Activated naive CD8-positive, alpha-beta T cell treated with anti-CD3 and anti-CD28 coated beads for 36 hours (primary cell): ENCODE data around the gene HOXB3. TPM values are rescaled to one million over a fixed set of nuclear protein-coding genes. Genes with fewer than 3 reads are reported as not detected.
A peak's percentile ranks its signal among the peaks of the same experiment; 100 is the strongest.

Experiments
- DNase-seq: peaks from one replicate; pipeline ENCODE4 v3.0.0; 2021
- H3K27ac Mint-ChIP-seq: one replicate; pipeline ENCODE4 v1.8.0; 2022; ENCODE audit warnings: mild to moderate bottlenecking, moderate library complexity, mixed read lengths
- H3K27me3 Mint-ChIP-seq: one replicate; pipeline ENCODE4 v1.8.0; 2022; ENCODE audit warnings: mild to moderate bottlenecking, mixed read lengths
- H3K36me3 Mint-ChIP-seq: one replicate; pipeline ENCODE4 v1.8.0; 2021; ENCODE audit warnings: mild to moderate bottlenecking, mixed read lengths
- H3K4me1 Mint-ChIP-seq: one replicate; pipeline ENCODE4 v1.8.0; 2021; ENCODE audit warnings: mixed read lengths
- H3K4me3 Mint-ChIP-seq: one replicate; pipeline ENCODE4 v1.8.0; 2022; ENCODE audit warnings: mild to moderate bottlenecking, moderate library complexity, mixed read lengths
- H3K9me3 Mint-ChIP-seq: one replicate; pipeline ENCODE4 v1.8.0; 2022; ENCODE audit warnings: mixed read lengths
- total RNA-seq, 2 experiments: library from RNA; stranded (reverse); gene quantifications; one replicate each; pipeline ENCODE4 v1.2.3, GENCODE V29; 2021

HOXB3 gene
- total RNA-seq, 2 experiments from 2014 or later: 1.4 to 2.0 TPM

GRCh38 chr17:48619826-48620449 lies 29.9 kb upstream of the HOXB3 start:
- H3K27me3 Mint-ChIP-seq: peaks cover 97% of the 10 kb centered on the region
- peak overlapping the region; percentile 4 for H3K4me3 Mint-ChIP-seq
- peaks cover 24% of the 10 kb centered on the region for H3K4me1 Mint-ChIP-seq
- no peaks in the 10 kb centered on the region for H3K36me3 Mint-ChIP-seq
- H3K9me3 Mint-ChIP-seq: no peaks in the 10 kb centered on the region
- no peak for DNase-seq
- H3K27ac Mint-ChIP-seq: no peak overlapping the region

GRCh38 chr17:48618256-48618896 lies 28.3 kb upstream of the HOXB3 start:
- DNase-seq: peak; percentile 80
- no peaks in the 10 kb centered on the region for H3K9me3 Mint-ChIP-seq
- peaks cover 99% of the 10 kb centered on the region for H3K27me3 Mint-ChIP-seq
- H3K36me3 Mint-ChIP-seq: no peaks in the 10 kb centered on the region
- peaks cover 35% of the 10 kb centered on the region for H3K4me1 Mint-ChIP-seq
- H3K27ac Mint-ChIP-seq: no peak overlapping the region
- peak overlapping the region; percentile 41 for H3K4me3 Mint-ChIP-seq

GRCh38 chr17:48617471-48618255 lies 27.6 kb upstream of the HOXB3 start:
- Mint-ChIP-seq H3K36me3 (no peaks in the 10 kb centered on the region), H3K4me1 (peaks cover 39% of the 10 kb centered on the region), H3K27ac (no peak overlapping the region), H3K27me3 (peaks cover 97% of the 10 kb centered on the region), H3K4me3 (no peak overlapping the region), H3K9me3 (no peaks in the 10 kb centered on the region)
- DNase-seq: no peak

GRCh38 chr17:48616717-48617470 lies 26.9 kb upstream of the HOXB3 start:
- no peak for DNase-seq
- no peak overlapping the region for H3K27ac Mint-ChIP-seq
- no peaks in the 10 kb centered on the region for H3K9me3 Mint-ChIP-seq
- H3K4me3 Mint-ChIP-seq: no peak overlapping the region
- no peaks in the 10 kb centered on the region for H3K36me3 Mint-ChIP-seq
- peaks cover 44% of the 10 kb centered on the region for H3K4me1 Mint-ChIP-seq
- peaks cover 98% of the 10 kb centered on the region for H3K27me3 Mint-ChIP-seq

- no peaks in the 10 kb centered on the region for H3K36me3 Mint-ChIP-seq
- H3K4me3 Mint-ChIP-seq: no peak overlapping the region
- H3K9me3 Mint-ChIP-seq: no peaks in the 10 kb centered on the region
- peaks cover 51% of the 10 kb centered on the region for H3K4me1 Mint-ChIP-seq
- DNase-seq: no peak
- H3K27ac Mint-ChIP-seq: no peak overlapping the region
- peaks cover 98% of the 10 kb centered on the region for H3K27me3 Mint-ChIP-seq
Observed at GRCh38 chr17:48615963-48616716, 26.1 kb upstream of the HOXB3 start.

GRCh38 chr17:48615047-48615962 lies 25.3 kb upstream of the HOXB3 start, which contains the start of gene HOXB8:
HOXB8 (minus strand) TSS chr17:48615292; CDS start chr17:48614704, 588 bp downstream.
- Mint-ChIP-seq H3K4me1 (peaks cover 55% of the 10 kb centered on the region), H3K4me3 (peak within 1 kb of the TSS; percentile 40), H3K9me3 (no peaks in the 10 kb centered on the region), H3K27me3 (peaks cover 95% of the 10 kb centered on the region), H3K27ac (no peak within 1 kb of the TSS), H3K36me3 (no peaks in the 10 kb centered on the region)
- no peak for DNase-seq

GRCh38 chr17:48613862-48614694 lies 24.0 kb upstream of the HOXB3 start:
- Mint-ChIP-seq H3K27ac (no peak overlapping the region), H3K36me3 (no peaks in the 10 kb centered on the region), H3K27me3 (peaks cover 92% of the 10 kb centered on the region), H3K4me3 (peak overlapping the region; percentile 40), H3K9me3 (no peaks in the 10 kb centered on the region), H3K4me1 (peaks cover 51% of the 10 kb centered on the region)
- no peak for DNase-seq

- Mint-ChIP-seq H3K4me3 (peak overlapping the region; percentile 73), H3K9me3 (no peaks in the 10 kb centered on the region), H3K27me3 (peaks cover 92% of the 10 kb centered on the region), H3K36me3 (no peaks in the 10 kb centered on the region), H3K27ac (no peak overlapping the region), H3K4me1 (peaks cover 43% of the 10 kb centered on the region)
- DNase-seq: peak; percentile 55
Observed at GRCh38 chr17:48612854-48613691, 23.0 kb upstream of the HOXB3 start.

- peaks cover 92% of the 10 kb centered on the region for H3K27me3 Mint-ChIP-seq
- no peaks in the 10 kb centered on the region for H3K9me3 Mint-ChIP-seq
- no peak for DNase-seq
- H3K36me3 Mint-ChIP-seq: no peaks in the 10 kb centered on the region
- no peak overlapping the region for H3K27ac Mint-ChIP-seq
- peak overlapping the region; percentile 71 for H3K4me3 Mint-ChIP-seq
- H3K4me1 Mint-ChIP-seq: peaks cover 43% of the 10 kb centered on the region
Observed at GRCh38 chr17:48612456-48612853, 22.4 kb upstream of the HOXB3 start.

- peaks cover 92% of the 10 kb centered on the region for H3K27me3 Mint-ChIP-seq
- no peaks in the 10 kb centered on the region for H3K36me3 Mint-ChIP-seq
- no peak overlapping the region for H3K27ac Mint-ChIP-seq
- H3K4me3 Mint-ChIP-seq: peak overlapping the region; percentile 89
- peaks cover 40% of the 10 kb centered on the region for H3K4me1 Mint-ChIP-seq
- DNase-seq: no peak
- no peaks in the 10 kb centered on the region for H3K9me3 Mint-ChIP-seq
Observed at GRCh38 chr17:48611681-48612455, 21.8 kb upstream of the HOXB3 start.

GRCh38 chr17:48611213-48611612 lies 21.2 kb upstream of the HOXB3 start:
- peaks cover 40% of the 10 kb centered on the region for H3K4me1 Mint-ChIP-seq

More at GRCh38 chr17:48611213-48611612, 21.2 kb upstream of the HOXB3 start:
- Mint-ChIP-seq H3K4me3 (peak overlapping the region; percentile 89), H3K9me3 (no peaks in the 10 kb centered on the region), H3K27ac (peak overlapping the region; percentile 38), H3K27me3 (peaks cover 92% of the 10 kb centered on the region), H3K36me3 (no peaks in the 10 kb centered on the region)
- DNase-seq: no peak
